A673 (cell line): Measurements from ENCODE around the gene CCDC198.

Experiments used
- EZH2 ChIP-seq: fragments of 200-600 bp; sonication (generic); IDR thresholded peaks from 2 replicates; pipeline ENCODE4 v1.6.1; 2017; ENCODE audit warnings: borderline replicate concordance, low read depth, mild to moderate bottlenecking, mixed read lengths, antibody characterized with exemption, low read length; ENCODE audit not compliant: poor library complexity, severe bottlenecking
- TF ChIP-seq, protein P1 (sequence below): fragments of 300-800, 200-600 bp; sonication (generic); conservative IDR thresholded peaks from 2 replicates; pipeline ENCODE4 v1.5.1; 2017; ENCODE audit warnings: low read depth, mild to moderate bottlenecking, antibody characterized with exemption, low read length, moderate library complexity, mixed read lengths

DNA sequence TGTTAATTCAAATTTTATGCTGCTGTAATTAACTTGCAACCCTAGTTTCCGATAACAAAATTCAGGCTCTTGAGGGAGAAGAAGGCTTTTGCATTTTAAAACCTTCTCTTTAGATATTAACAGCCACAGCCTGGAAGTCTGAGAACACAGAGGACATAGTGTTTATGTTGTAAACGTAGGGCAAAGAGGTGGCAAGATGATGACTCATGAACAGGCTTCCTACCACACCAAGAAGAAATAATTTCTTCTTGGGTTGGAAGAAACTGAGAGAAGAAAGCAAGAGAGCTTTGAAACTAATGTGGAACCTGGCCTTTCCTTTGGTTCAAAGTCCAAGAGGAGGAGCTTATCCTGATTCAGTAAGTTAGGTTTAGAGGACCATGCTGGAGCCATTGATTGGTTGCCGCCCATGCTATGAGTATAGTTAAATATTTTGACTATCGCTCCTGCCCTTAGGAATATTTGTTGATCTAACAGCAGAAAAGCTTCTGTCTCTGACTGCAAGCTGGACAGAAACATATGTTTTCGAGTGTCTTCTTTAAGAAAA lies 31.8 kb downstream of the CCDC198 start:
- TF ChIP-seq, protein P1, sequence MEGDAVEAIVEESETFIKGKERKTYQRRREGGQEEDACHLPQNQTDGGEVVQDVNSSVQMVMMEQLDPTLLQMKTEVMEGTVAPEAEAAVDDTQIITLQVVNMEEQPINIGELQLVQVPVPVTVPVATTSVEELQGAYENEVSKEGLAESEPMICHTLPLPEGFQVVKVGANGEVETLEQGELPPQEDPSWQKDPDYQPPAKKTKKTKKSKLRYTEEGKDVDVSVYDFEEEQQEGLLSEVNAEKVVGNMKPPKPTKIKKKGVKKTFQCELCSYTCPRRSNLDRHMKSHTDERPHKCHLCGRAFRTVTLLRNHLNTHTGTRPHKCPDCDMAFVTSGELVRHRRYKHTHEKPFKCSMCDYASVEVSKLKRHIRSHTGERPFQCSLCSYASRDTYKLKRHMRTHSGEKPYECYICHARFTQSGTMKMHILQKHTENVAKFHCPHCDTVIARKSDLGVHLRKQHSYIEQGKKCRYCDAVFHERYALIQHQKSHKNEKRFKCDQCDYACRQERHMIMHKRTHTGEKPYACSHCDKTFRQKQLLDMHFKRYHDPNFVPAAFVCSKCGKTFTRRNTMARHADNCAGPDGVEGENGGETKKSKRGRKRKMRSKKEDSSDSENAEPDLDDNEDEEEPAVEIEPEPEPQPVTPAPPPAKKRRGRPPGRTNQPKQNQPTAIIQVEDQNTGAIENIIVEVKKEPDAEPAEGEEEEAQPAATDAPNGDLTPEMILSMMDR: no peak
- TF ChIP-seq EZH2: no peak
